Fibroblast of pulmonary artery (primary cell): ENCODE measurements around the gene CUBN.

Experiments
- DNase-seq: peaks from one replicate; pipeline ENCODE4 v3.0.0-alpha.2; 2010; ENCODE audit warnings: low read depth
- H3K4me3 ChIP-seq: replicated peaks from 2 replicates; pipeline ENCODE4 v1.5.1; 2011; ENCODE audit warnings: low read depth, mild to moderate bottlenecking, control low read depth, low read length, moderate library complexity
- CTCF ChIP-seq: IDR thresholded peaks from 2 replicates; pipeline ENCODE4 v1.5.1; 2011; ENCODE audit warnings: mild to moderate bottlenecking, control low read depth, low read length, inconsistent platforms; ENCODE audit errors: missing control alignments

Gene CUBN

DNA sequence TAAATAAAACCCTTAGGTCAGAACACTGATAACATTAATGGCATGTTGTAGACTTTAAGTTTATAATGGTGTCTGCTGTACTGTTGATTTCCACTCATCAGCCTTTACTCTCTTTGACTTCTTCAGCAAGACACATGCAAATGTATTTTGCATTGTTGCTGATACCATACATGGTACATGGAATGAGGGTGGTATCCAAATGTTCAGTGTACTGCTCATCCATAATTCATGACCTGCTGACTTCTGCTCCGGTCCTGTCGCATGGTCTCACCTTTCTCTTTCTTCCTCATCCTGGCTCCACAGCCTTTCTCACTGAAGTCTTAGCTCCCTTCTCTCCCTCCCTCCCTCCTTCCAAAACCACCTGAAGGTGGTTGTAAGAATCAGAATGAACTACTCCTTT lies 4.7 kb upstream of the CUBN start:
- DNase-seq = no peak
- H3K4me3 ChIP-seq = no peak overlapping the region
- TF ChIP-seq CTCF = no peak

GRCh38 chr10:17128261-17128660 lies 1.4 kb downstream of the CUBN start:
- TF ChIP-seq CTCF = no peak

DNA sequence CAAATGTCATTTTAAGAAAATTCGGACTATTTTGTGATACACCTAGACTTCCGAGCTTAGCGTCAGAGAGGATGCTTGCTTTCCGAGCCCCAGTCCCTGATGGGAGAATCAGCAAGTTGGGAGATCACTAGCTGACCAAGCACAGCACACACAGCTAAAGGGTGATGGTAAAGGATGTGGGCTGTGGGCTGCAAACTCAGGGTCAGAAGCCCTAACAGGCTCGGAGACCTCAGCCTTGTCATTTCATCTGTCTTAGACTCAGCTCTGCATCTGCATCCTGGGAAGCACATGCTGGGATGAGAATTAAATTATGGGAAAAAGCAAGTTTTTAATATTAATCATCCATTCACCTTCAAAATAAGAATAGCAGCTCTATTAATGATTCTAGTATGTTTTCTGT lies 3.3 kb downstream of the CUBN start:
- DNase-seq = no peak
- TF ChIP-seq CTCF = no peak
- H3K4me3 ChIP-seq = no peak overlapping the region

More at GRCh38 chr10:17128261-17128660, 1.4 kb downstream of the CUBN start:
- no peak for DNase-seq
- no peak overlapping the region for H3K4me3 ChIP-seq

GRCh38 chr10:17125206-17125893 lies 4.3 kb downstream of the CUBN start:
- no peak for TF ChIP-seq CTCF
- DNase-seq = no peak
- H3K4me3 ChIP-seq = no peak overlapping the region

DNA sequence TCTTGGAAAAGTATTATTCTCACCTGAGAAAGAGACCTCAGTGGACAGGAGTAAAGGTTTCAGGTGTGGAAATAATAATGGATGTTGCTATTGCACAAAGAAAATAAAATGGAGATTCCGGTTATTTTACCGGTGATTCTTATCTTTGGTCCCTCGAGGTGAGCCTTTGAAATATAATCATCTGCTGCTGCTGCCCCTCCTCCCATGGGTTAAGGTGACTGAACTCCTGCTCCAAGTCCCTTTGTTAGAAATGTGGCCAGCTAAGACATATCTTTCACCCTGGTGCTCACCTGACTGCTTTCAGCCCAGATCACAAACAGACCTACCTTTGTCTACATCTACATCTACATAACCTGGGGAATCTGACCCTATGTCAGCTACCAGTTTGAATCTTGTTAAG lies 5.7 kb downstream of the CUBN start:
- no peak for DNase-seq
- TF ChIP-seq CTCF = no peak
- no peak overlapping the region for H3K4me3 ChIP-seq

DNA sequence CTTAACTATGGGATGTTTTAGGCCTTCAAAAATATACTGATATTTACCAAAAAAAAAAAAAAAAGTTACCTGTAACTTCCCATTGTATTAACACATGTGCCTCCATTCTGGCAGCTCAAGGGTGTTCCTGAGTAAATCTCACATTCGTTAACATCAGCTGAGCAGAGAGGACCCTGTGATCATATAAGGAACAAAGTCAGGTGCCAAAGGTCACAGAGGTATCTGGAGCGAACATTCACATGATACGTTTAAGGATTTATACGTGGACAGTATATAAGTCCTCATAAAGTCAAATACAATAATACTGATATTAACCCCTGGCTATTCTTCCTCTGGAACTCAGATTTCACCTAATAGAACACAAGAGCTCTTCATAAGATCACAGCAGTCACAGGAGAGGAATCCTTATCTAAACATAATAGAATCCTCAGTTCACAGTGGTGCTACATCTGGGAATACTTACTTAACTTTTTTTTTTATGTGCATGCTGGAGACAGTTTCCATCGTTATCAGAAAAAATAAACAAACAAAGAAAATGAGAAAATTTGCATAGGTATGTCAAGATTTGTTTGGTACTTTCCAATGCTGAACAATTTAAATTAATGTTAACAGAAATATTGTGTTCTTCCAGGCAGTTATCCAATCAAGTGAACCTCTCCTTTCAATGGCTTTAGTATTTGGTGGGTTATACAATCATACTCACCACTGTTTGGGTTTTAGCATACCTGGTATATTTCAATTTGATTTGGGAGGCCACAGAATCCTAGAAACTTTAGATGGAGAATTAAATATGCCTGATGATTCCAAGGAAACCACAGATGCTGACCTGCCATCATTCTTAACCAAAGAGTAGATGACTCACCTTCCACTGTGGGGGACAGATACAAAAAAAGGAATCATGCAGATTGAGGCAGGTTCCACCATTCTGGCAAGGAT lies 6.6 kb downstream of the CUBN start:
- peak; percentile 25 for DNase-seq
- no peak overlapping the region for H3K4me3 ChIP-seq
- TF ChIP-seq CTCF = no peak
